ENCODE data around the gene TSPAN17. TPM values are rescaled to one million over a fixed set of nuclear protein-coding genes. Genes with fewer than 3 reads are reported as not detected.
A peak's percentile ranks its signal among the peaks of the same experiment; 100 is the strongest.

Gene TSPAN17
- total RNA-seq (2014; rRNA removed; shearing (Covaris generic)): 18.5 and 23.7 TPM in 2 replicates

GRCh38 chr5:176647030-176647842, at the start of gene TSPAN17:
Gene TSPAN17 (plus strand): TSS chr5:176647484. CDS start chr5:176647616, 132 bp downstream.
- peak; percentile 94 for DNase-seq (ENCODE audit: low read depth)

- DNase-seq (ENCODE audit: low read depth): peak; percentile 58
Observed at GRCh38 chr5:176599749-176600430, 47.4 kb upstream of the TSPAN17 start.

GRCh38 chr5:176601901-176602482, 45.3 kb upstream of the TSPAN17 start:
- DNase-seq (ENCODE audit: low read depth): no peak

GRCh38 chr5:176603091-176603490, 44.2 kb upstream of the TSPAN17 start:
- DNase-seq (ENCODE audit: low read depth): no peak

- DNase-seq (ENCODE audit: low read depth): no peak
Observed at GRCh38 chr5:176606032-176606431, 41.3 kb upstream of the TSPAN17 start.

GRCh38 chr5:176606875-176607274, 40.4 kb upstream of the TSPAN17 start:
- no peak for DNase-seq (ENCODE audit: low read depth)

- no peak for DNase-seq (ENCODE audit: low read depth)
Observed at GRCh38 chr5:176608142-176608705, 39.1 kb upstream of the TSPAN17 start.

GRCh38 chr5:176608937-176609723, 38.2 kb upstream of the TSPAN17 start:
- peak; percentile 23 for DNase-seq (ENCODE audit: low read depth)

- peak; percentile 49 for DNase-seq (ENCODE audit: low read depth)
Observed at GRCh38 chr5:176609724-176610434, 37.4 kb upstream of the TSPAN17 start, which contains the start of gene GPRIN1. Gene GPRIN1 (minus strand): TSS chr5:176610156. CDS start chr5:176599834, 10,322 bp downstream.

GRCh38 chr5:176610435-176610773, 36.9 kb upstream of the TSPAN17 start:
- DNase-seq (ENCODE audit: low read depth): no peak

- peak; percentile 81 for DNase-seq (ENCODE audit: low read depth)
Observed at GRCh38 chr5:176611435-176611834, 35.8 kb upstream of the TSPAN17 start.

GRCh38 chr5:176612008-176612407, 35.3 kb upstream of the TSPAN17 start:
- DNase-seq (ENCODE audit: low read depth): no peak

- no peak for DNase-seq (ENCODE audit: low read depth)
Observed at GRCh38 chr5:176612855-176613254, 34.4 kb upstream of the TSPAN17 start.

- peak; percentile 80 for DNase-seq (ENCODE audit: low read depth)
Observed at GRCh38 chr5:176614805-176615478, 32.3 kb upstream of the TSPAN17 start.

- no peak for DNase-seq (ENCODE audit: low read depth)
Observed at GRCh38 chr5:176616511-176616910, 30.8 kb upstream of the TSPAN17 start.

GRCh38 chr5:176618783-176619182, 28.5 kb upstream of the TSPAN17 start:
- peak; percentile 60 for DNase-seq (ENCODE audit: low read depth)

- DNase-seq (ENCODE audit: low read depth): peak; percentile 82
Observed at GRCh38 chr5:176619203-176619568, 28.1 kb upstream of the TSPAN17 start.

GRCh38 chr5:176619569-176620332, 27.5 kb upstream of the TSPAN17 start:
- DNase-seq (ENCODE audit: low read depth): no peak

- DNase-seq (ENCODE audit: low read depth): peak; percentile 83
Observed at GRCh38 chr5:176620333-176620981, 26.8 kb upstream of the TSPAN17 start.
